Fibroblast of villous mesenchyme (primary cell): ENCODE measurements around the gene ZNF780B. TPM values are rescaled to one million over a fixed set of nuclear protein-coding genes. Genes with fewer than 3 reads are reported as not detected.

Experiments used
- DNase-seq: peaks from one replicate; pipeline ENCODE4 v3.0.0-alpha.2; 2010; ENCODE audit warnings: low read depth
- H3K4me3 ChIP-seq: 2 replicates; pipeline ENCODE4 v1.5.1; 2011; ENCODE audit warnings: low read depth, mild to moderate bottlenecking, low read length
- total RNA-seq: library from RNA; depleted of rRNA; stranded (reverse); fragments of >200 nt; gene quantifications from 2 replicates; pipeline ENCODE4 v1.2.3, GENCODE V29; 2012
- TF ChIP-seq, protein P1 (sequence below): IDR thresholded peaks from 2 replicates; pipeline ENCODE4 v1.5.1; 2012; ENCODE audit warnings: low read depth, mild to moderate bottlenecking, low read length; ENCODE audit not compliant: insufficient read depth

Gene ZNF780B
- total RNA-seq, 1 donor, result 13.4 TPM

DNA sequence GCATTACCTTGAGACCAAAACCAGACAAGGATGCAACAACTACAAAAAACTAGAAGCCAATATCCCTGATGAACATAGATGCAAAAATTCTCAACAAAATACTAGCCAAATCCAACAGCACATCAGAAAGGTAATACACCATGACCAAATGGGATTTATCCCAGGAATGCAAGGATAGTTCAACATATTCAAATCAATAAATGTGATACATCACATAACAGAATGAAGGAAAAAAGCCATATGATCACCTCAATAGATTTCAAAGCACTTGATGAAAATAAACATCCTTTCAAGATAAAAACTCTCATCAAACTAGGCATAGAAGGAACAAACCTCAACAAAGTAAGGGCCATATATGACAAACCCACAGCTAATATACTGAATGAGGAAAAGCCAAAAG lies 69.4 kb downstream of the ZNF780B start:
- no peak for DNase-seq
- no peak overlapping the region for H3K4me3 ChIP-seq
- TF ChIP-seq, protein P1, sequence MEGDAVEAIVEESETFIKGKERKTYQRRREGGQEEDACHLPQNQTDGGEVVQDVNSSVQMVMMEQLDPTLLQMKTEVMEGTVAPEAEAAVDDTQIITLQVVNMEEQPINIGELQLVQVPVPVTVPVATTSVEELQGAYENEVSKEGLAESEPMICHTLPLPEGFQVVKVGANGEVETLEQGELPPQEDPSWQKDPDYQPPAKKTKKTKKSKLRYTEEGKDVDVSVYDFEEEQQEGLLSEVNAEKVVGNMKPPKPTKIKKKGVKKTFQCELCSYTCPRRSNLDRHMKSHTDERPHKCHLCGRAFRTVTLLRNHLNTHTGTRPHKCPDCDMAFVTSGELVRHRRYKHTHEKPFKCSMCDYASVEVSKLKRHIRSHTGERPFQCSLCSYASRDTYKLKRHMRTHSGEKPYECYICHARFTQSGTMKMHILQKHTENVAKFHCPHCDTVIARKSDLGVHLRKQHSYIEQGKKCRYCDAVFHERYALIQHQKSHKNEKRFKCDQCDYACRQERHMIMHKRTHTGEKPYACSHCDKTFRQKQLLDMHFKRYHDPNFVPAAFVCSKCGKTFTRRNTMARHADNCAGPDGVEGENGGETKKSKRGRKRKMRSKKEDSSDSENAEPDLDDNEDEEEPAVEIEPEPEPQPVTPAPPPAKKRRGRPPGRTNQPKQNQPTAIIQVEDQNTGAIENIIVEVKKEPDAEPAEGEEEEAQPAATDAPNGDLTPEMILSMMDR, result no peak

DNA sequence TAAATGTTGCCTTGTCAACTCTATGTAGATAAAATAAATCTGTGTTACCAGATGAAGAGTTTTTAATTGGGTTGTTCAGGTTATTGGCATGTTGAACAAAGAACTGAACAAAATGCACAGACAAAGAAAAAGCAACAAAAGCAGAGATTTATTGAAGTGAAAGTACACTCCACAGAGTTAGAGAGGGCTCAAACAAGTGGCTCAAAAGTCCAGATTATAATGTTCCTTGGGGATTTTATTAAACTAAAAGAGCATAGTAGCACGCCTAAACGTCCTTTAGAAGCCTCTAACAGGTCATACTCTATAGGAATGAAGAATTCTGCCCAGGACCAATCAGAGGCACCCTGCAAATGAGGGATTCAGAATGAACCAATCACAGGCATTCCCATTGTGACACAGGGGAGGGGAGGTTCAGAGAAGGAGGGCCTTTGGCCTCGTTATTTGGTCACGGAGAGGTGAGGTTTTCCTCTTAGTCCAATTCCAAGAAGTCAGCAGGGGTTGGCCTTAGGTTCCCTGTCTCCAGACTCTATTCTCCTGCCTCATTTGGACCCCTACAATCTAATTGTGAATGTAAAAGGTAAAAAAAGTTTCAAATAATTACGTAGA lies 72.2 kb downstream of the ZNF780B start:
- H3K4me3 ChIP-seq, result no peak overlapping the region
- TF ChIP-seq, protein P1, result no peak
- DNase-seq, result no peak

DNA sequence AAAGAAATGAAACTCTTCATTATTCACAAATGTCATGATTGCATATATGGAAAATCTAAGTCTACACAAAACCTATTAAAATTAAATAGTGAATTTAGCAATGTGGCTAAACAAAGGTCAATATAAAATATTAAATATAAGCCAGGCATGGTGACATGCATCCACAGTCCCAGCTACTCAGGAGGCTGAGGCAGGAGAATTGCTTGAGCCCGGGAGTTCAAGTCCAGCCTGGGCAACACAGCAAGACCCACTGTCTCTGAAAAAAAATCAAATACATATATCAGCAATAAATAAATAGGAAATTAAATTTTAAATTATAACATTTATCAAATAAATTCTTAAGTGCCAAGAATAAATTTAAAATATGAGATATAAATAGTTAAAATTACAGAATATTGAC lies 73.1 kb downstream of the ZNF780B start:
- TF ChIP-seq, protein P1, result no peak
- DNase-seq, result no peak
- no peak overlapping the region for H3K4me3 ChIP-seq

Other genes starting within 250 kb of the ZNF780B start
- 9.7 and 10.4 TPM in 2 replicates for gene DYRK1B, start 222.1 kb downstream of the ZNF780B start, total RNA-seq
- gene FBL, start 209.9 kb downstream of the ZNF780B start, total RNA-seq, result 83.3 and 114 TPM in 2 replicates
- under 0.01 TPM in 2 replicates for gene FCGBP, start 121.6 kb downstream of the ZNF780B start, total RNA-seq
- gene PSMC4, start 85.1 kb downstream of the ZNF780B start, total RNA-seq, result 106 and 116 TPM in 2 replicates
- 3.9 and 8.2 TPM in 2 replicates for gene ZNF546, start 59.2 kb downstream of the ZNF780B start, total RNA-seq
- gene ZNF780A, start 34.7 kb upstream of the ZNF780B start, total RNA-seq, result 13.4 and 16.4 TPM in 2 replicates
- 8.6 and 12.6 TPM in 2 replicates for gene MAP3K10, start 135.2 kb upstream of the ZNF780B start, total RNA-seq
- gene TTC9B, start 162.2 kb upstream of the ZNF780B start, total RNA-seq, result not detected in 2 replicates
- gene CCNP, start 170.5 kb upstream of the ZNF780B start, total RNA-seq, result under 0.01 and 0.86 TPM in 2 replicates
- 120 and 142 TPM in 2 replicates for gene AKT2, start 229.1 kb upstream of the ZNF780B start, total RNA-seq